PFSK-1 (cell line): ENCODE data around the gene IL3.

Source experiments
- POLR2AphosphoS5 ChIP-seq: IDR thresholded peaks from 2 replicates; pipeline ENCODE4 v1.6.1; 2012; ENCODE audit warnings: low read depth, mild to moderate bottlenecking, control low read depth, low read length, moderate library complexity
- TAF1 ChIP-seq: IDR thresholded peaks from 2 replicates; pipeline ENCODE4 v1.6.1; 2012; ENCODE audit warnings: low read length, control low read depth, borderline replicate concordance; ENCODE audit not compliant: insufficient read depth

- no peak for TF ChIP-seq TAF1
- TF ChIP-seq POLR2AphosphoS5: no peak
These were observed 14.6 kb downstream of the IL3 start for GRCh38 chr5:132074772-132075718.
